GM12891 (cell line): Measurements from ENCODE around the gene DECR2.

Source experiments
- POLR2A ChIP-seq: IDR thresholded peaks from 2 replicates; pipeline ENCODE4 v1.6.1; 2011; ENCODE audit warnings: low read depth, low read length, control low read depth
- POLR2AphosphoS5 ChIP-seq: IDR thresholded peaks from 2 replicates; pipeline ENCODE4 v1.6.1; 2011; ENCODE audit warnings: low read depth, low read length, control low read depth
- POU2F2 ChIP-seq: IDR thresholded peaks from 2 replicates; pipeline ENCODE4 v1.6.1; 2011; ENCODE audit warnings: low read depth, mild to moderate bottlenecking, control low read depth, low read length, moderate library complexity

DNA sequence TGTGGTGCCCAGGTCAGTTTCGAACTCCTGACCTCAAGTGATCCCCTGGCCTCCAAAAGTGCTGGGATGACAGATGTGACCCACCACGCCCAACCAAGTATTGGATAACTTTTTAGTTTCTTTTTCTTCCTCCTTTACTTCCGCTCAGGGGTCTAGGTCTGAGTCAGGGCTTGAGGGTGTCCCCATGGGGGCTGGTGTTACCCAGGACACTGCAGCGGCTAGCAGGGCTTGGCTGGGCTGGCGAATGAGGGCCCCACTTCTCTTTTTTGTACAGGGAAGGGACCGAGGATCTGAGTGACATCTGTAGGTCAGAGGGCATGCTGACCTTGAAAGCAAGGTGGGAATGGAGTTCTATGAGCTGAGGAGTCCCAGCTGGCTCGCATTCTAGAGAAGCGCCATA lies 48.7 kb downstream of the DECR2 start:
- TF ChIP-seq POLR2AphosphoS5 (no peak), POLR2A (no peak), POU2F2 (no peak)
